NCI-H510A (cell line): ENCODE data around the gene R3HCC1L.
"Not testable (repeated sequence)": the region's sequence is repeated elsewhere in the genome, so short reads cannot be mapped to it uniquely, and the experiment has no call there.

Experiments used
- DNase-seq: peaks from one replicate; lab custom pipeline; 2025; lab: John Stamatoyannopoulos, UW

The R3HCC1L gene

DNA sequence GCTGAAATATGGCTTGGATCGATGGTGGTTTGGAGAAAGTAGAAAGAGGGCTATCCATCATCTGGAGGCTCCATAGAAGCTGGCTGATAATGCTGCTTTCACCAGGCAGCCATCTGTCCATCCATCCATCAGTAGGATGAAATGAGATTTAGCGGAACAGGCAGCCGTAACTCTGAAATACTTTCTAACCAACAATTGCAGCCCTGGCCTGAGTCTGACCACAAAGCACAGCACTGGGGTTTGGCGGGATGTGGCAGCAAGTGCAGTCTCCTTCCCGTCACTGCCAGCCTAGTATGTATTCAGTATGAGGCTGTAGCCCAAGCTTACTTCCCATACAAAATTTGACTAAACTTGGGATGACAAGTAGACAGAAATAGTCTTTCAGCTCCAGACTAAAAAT lies 38.0 kb downstream of the R3HCC1L start:
- no peak for DNase-seq

DNA sequence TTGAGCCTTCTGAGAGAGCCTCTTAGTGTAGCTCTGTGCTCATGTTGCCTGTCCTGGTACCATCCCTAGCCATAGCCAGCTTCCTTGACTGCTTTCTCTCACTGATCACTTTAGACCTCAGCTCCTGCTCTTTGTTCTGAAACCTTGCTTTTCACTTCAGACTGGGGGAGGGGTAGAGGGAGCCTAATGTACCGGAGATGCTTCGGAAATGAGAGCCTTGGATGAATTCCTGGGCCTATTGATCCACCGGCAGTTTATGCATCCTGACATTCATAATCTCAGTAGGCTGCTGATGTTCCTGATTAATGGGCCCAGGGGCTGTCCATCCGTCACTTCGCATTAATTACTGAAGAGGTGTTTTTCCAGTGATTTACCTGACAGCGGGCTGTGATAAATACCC lies 38.8 kb downstream of the R3HCC1L start:
- no peak for DNase-seq

DNA sequence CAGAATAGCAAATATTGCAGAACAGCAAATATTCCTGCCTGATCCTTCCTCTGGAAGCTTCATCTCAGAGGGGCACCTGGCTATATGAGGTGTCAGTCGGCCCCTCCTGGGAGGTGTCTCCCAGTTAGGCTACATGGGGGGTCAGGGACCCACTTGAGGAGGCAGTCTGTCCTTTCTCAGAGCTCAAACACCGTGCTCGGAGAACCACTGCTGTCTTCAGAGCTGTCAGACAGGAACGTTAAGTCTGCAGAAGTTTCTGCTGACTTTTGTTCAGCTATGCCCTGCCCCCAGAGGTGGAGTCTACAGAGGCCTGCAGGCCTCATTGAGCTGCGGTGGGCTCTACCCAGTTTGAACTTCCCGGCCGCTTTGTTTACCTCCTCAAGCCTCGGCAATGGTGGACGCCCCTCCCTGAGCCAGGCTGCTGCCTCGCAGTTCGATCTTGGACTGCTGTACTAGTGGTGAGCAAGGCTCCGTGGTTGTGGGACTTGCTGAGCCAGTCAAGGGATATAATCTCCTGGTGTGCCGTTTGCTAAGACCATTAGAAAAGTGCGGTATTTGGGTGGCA lies 48.0 kb downstream of the R3HCC1L start:
- not testable (repeated sequence) for DNase-seq

DNA sequence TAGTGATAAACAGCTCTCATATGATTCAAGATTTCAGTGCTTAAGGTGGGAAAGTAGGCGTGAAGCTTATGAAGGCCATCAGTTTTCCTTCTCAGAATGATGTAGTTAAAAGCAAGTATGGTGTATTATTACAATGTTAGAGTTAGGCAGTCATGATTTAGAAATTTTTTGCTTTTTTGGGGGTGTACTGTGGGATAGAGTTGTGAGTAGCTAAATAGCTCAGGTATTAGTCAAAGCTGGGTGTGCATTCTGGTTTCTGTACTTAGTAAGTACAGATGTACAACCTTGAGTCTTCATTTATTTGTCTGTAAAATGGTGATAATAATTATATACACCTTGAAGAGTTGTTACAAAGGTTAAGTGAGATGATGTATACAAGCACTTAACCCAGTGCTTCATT lies 52.2 kb downstream of the R3HCC1L start:
- no peak for DNase-seq

DNA sequence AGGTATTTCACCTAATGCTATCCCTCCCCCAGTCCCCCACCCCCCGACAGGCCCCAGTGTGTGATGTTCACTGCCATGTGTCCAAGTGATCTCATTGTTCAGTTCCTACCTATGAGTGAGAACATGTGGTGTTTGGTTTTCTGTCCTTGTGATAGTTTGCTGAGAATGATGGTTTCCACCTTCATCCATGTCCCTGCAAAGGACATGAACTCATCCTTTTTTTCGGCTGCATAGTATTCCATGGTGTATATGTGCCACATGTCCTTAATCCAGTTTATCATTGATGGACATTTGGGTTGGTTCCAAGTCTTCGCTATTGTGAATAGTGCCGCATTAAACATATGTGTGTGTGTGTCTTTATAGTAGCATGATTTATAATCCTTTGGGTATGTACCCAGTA lies 56.3 kb downstream of the R3HCC1L start:
- DNase-seq: not testable (repeated sequence)

DNA sequence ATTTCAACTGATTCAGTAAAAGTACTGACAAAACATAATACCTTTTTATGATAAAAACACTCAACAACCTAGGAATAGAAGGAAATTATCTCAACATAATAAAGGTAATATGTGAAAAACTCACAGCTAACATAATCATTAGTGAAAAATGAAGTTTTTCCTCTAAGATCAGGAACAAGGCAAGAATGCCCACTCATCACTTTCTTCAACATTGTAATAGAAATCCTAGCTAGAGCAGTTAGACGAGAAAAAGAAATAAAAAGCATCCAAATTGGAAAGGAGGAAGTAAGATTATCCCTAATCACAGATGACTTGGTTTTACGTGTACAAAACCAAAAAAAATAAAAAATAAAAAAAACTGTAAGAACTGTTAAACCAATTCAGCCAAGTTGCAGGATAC lies 58.6 kb downstream of the R3HCC1L start:
- DNase-seq: no peak

DNA sequence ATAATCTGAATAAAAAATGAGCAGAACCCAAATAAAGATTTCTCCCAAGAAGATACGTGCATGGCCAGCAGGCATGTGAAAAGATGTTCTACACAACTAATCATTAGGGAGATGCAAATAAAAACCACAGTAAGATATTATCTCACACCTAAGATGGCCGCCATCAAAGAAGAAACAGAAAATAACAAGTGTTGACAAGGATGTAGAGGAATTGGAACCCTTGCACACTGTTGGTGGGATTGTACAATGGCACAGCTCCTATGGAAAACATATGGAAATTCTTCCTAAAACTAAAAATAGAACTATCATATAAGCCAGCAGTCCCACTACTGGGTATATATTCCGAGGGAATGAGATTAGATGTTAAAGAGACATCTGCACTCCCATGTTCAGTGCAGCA lies 60.2 kb downstream of the R3HCC1L start:
- DNase-seq: no peak

DNA sequence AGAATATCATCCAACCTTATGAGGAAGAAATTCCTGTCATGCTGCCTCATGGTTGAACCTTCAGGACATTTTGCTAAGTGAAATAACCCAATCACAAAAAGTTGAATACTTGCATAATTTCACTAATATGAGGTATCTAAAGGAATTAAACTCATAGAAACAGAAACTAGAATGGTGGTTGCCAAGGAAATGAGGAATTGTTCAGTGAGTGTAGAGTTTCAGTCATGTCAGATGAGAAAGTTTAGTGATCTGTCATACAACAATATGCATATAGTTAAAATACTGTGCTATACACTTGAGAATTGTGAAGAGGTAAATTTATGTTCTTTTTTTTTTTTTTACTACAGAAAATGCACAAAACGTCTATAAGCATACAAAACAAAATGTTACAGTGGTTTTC lies 60.7 kb downstream of the R3HCC1L start:
- DNase-seq: no peak

DNA sequence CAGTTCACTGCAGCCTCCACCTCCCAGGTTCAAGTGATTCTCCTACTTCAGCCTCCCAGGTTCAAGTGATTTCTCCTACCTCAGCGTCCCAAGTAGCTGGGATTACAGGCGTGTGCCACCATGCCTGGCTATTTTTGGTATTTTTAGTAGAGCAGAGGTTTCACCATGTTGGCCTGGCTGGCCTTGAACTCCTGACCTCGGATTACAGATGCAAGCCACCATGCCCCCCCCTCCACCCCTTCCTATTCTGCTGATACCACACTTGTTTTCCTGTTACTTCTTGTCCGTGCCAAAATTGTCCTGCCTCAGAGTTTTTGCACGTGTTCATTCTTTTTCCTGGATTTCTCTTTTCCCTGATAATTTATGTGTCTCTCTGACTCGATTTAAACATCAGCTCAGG lies 62.5 kb downstream of the R3HCC1L start:
- DNase-seq: no peak

DNA sequence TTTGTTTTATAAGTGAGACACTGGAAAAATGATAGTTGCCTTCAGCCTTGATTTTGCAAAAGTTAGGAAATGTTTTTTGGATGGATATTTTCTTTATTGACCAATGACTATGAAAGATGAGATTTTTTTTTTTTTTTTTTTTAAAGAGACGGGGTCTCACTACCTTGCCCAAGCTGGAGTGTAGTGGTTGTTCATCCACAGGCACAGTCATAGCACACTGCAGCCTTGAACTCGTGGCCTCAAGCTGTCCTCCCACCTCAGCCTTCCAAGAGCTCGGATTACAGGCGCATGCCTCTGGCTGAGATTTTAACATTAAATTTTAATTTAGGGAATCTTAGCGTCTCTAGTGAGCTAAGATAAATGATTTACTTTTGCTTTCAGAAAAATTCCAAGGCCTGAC lies 67.3 kb downstream of the R3HCC1L start:
- DNase-seq: no peak

DNA sequence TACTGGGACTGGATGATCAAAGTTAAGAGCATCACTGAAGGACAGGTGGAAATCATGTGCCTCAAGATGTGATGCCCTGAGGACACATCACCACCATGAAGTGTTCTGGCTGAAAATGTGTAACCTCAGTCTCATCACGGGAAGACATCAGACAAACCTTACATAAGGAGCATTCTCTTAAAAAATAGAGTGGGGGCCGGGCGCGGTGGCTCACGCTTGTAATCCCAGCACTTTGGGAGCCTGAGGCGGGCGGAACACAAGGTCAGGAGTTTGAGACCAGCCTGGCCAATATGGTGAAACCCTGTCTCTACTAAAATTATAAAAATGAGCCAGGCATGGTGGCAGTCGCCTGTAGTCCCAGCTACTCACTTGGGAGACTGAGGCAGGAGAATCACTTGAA lies 67.9 kb downstream of the R3HCC1L start:
- no peak for DNase-seq

DNA sequence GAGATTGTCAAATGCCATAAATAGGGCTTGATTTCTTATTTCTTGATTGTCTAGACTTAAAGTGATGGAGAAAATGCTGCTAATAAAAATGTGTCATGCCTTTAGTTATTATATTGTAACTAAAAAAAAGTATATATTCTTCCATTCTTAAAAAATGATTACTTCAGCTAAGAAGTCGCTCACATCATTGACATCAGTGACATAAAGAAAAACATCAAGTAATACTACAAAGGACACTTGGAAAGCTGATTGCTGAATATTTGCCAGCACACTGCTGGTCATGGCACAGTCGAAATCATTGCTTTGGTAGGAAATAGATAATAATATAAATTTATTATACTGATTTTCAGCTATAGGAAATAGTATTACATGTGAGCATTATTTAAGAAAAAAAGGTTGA lies 70.9 kb downstream of the R3HCC1L start:
- DNase-seq: no peak

DNA sequence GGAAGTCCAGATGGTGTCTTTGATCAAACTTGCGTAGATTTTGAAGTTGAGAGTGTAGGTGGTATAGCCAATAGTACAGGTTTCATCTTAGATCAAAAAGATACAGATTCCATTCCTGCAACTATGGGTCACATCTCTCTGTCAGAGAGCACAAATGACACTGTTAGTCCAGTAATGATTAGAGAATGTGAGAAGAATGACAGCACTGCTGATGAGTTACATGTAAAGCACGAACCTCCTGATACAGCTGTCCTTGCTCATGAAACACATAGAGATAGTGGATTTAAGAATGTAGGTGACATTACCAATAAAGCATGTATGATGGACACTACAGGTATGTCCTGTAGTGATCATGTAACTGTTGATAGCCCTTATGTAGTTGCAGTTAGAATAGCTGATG lies 74.5 kb downstream of the R3HCC1L start:
- DNase-seq: no peak

DNA sequence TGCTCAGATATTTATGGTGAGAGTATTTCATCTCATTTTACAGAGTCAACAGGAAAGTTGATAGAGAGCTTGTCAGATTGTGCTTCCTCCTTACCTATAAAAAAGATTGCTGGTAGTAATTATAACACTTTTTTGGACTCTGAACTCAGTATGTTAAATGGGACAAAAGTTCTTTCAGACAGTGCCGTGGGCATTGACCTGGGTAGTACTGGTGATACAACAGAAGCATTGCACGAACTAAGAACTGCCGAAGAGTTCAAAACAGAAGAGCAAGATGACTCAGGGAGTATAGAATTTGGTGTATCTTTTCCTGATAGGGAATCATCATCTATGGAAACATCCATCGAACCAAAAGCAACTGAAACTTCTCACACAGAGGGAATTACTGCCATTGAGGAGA lies 75.0 kb downstream of the R3HCC1L start:
- no peak for DNase-seq

DNA sequence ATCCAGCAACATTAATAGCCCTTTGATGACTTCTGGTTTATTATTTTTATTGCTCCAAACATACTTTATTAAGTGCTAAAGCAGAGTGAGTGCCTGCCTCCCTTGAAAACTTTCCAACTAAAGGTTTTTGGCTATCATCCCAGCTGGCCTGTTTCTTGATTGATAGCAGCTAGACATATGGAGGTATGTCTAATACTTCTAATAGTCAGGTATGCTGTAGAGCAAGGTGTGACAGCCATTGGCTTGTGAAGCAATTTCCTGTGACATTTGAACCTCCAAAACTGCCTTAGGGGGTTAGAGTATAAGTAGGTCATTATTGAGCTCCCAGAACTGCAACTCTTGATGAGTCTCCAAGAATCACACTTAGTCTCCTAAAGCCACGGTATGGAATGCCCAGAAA lies 77.7 kb downstream of the R3HCC1L start:
- no peak for DNase-seq

DNA sequence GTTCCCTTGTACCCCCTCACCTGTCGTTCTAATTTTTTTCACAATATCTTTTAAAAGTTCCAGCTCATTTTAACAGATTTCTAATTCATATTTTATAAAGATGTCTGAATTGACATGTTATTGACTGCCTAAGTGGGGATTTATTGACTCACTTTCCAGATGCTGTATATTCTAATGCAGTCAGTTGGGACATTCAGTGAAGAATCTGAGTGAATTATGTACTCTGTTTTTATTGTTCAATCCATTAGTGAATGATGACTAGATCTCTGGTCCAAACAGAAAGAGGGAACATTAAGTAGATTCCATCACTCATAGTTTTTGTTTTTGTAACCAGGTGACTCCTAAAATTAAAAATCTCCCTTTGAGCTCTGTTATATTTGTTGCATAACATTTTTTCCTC lies 79.3 kb downstream of the R3HCC1L start:
- DNase-seq: no peak

DNA sequence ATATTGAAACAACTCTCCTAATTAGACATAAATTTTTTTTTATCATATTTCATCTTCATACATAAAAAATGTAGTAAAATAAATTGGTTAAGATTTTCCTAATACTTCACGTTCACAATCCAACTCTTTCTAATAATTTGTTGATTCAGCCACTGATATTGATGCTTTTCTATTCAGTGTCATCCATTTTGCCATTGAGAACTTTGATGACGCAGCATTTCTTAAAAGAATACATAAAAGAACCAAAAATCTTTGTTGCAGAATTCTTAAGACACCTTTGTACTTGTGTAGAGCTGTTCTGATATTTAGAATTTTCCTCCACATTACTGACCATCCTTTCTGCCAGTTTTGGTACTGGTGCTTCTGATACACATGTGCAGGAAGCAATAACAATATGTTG lies 80.9 kb downstream of the R3HCC1L start:
- no peak for DNase-seq

DNA sequence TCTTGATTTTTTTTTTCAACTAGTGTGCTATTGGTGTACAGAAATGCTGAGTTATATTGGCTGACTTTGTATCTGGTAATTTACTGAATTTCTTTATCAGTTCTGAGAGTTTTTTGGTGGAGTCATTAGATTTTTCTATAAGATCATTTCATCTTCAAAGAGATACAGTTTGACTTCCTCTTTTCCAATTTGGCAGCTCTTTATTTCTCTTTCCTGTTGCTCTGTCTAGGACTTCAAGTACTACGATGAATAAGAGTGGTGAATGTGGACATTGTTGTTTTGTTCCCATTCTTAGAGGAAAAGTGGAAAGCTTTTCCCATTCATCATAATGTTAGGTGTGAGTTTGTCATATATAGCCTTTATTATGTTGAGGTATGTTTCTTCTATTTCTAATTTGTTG lies 83.3 kb downstream of the R3HCC1L start:
- DNase-seq: no peak

DNA sequence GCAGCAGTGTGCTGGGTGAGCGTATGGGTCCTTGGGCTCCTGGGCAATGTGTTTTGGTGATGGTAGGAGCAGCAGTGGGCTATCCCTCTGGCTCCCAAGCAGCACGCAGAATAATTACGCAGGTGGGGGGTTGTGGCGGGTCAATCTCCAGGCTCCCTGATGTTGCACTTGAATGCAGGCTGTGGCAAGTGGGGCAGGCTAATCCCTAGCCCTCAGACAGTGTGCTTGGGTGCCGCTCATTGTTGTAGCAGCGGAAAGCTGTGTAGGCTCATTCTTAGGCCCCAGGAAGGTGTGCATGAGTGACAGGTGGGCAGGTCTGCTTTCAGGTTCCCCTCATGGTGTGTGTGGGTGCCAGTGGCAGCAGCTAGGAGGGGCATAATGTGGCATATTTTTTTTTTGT lies 89.4 kb downstream of the R3HCC1L start:
- no peak for DNase-seq

DNA sequence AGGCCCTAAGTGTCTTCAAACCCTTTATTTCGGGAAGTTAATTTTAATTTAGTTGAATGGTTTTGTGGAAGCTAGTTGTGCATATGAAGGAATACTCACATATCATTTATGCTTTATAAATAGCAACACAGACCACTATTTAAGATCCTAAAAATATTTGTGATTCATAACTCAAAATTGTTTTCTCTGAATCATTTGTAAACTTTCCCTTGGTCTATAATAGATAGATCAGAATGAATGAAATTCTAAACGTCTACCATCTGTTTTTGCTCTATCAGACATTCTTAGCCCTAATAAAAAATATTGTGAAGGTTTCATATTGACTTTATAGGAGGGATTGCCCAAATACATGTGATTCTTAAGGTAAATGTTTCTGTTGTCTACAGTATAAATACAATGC lies 90.1 kb downstream of the R3HCC1L start:
- no peak for DNase-seq

DNA sequence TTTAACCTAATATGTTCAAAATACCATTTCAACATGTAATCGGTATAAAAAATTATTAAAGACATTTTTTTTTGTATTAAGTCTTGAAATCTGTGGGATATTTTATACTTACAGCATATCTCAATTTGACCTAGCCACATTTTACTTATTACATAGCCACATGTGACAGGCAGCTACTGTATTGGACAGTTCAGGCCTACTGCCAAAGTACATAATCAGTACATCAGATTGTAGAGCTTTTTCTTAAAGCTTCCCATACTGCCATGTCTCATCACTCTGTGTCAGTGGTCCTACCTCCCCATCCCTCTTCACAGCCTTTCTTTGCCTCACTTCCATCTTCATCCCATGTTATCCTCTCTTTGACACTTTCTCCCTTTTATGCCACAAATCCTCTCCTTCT lies 90.5 kb downstream of the R3HCC1L start:
- no peak for DNase-seq

DNA sequence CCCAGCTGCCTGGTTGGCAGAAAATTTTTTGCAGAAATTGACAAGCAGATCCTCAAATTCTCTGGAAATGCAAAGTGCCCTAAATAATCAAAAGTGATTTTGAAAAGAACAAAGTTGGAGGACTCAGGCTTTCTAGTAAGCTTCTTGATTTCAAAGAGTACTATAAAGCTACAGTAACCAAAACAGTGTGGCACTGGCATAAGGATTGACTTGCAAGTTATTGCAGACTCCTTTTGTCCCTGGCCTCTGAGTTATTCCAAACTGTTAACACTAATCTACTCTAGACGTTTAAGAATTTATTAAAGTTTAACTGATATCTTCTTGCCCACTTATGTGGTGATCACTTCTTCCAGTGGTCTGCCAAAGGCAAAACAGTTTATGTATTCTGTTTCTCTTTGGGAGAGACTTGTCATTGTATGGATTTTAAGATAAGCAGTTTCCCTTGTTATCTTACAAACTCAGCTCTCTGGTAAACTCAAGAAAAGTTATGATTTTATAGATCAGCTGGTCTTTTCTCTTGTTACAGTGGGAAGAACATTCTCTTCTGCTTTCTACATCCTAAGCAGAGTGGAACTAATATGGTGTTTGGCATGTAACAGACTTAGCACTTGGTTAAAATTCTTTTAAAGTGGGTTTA lies 92.2 kb downstream of the R3HCC1L start:
- no peak for DNase-seq

DNA sequence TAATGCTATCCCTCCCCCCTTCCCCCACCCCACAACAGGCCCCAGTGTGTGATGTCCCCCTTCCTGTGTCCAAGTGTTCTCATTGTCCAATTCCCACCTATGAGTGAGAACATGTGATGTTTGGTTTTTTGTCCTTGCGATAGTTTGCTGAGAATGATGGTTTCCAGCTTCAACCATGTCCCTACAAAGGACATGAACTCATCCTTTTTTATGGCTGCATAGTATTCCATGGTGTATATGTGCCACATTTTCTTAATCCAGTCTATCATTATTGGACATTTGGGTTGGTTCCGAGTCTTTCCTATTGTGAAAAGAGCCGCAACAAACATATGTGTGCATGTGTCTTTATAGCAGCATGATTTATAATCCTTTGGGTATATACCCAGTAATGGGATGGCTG lies 93.3 kb downstream of the R3HCC1L start:
- not testable (repeated sequence) for DNase-seq

DNA sequence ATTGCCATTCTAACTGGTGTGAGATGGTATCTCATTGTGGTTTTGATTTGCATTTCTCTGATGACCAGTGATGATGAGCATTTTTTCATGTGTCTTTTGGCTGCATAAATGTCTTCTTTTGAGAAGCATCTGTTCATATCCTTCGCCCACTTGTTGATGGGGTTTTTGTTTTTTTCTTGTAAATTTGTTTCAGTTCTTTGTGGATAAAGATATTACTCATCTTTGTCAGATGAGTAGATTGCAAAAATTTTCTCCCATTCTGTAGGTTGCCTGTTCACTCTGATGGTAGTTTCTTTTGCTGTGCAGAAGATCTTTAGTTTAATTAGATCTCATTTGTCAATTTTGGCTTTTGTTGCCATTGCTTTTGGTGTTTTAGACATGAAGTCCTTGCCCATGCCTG lies 93.8 kb downstream of the R3HCC1L start:
- DNase-seq: not testable (repeated sequence)
